ENCODE data around the gene PPP1CB.

Gene PPP1CB

DNA sequence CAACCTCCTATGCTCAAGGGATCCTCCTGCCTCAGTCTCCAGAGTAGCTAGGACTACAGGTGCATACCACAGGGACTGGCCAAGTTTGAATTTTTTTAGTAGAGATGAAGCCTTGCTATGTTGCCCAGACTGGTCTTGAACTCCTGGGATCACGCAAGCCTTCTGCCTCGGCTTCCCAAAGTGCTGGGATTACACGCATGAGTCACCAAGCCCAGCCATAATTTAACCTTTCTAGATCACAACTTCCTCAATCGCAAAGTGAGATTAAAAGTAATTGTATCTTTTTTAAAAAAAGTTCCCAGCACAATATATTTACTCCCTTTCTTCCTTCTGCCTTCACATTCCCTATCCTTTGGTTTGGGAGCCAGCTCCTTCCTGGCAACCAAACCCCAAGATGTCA is 5.8 kb upstream of the PPP1CB start:
- DNase-seq = no peak

DNA sequence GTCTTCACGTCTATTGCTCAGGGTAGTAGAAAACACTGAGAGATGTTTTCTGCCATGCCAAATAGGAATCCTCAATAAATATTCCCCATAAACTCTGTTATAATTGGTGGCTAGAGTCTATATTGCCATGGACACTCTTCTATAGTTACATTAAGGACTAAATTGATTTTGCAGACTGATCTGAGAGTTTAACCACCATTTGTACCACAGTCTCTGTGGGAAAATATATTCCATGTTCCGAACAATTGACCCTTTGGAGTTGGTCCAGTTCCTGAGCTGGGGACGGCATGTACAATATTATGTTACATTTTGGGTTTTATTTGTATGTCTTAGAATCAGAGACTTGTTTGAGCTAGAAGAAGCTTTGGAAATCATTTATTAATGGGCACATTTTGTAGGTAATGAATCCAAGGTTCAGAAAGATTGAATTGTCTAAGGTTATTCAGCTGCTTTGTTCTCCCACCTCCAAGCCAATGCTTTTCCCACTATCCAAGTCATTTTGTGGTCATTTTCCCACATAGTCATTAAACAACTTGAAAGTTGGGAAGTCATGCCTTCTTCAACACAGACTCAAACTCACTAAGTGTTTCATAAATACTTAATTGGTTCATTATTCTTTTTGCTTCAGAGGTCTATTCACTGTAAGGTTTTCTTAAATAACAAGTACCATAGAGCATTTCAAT is 5.1 kb upstream of the PPP1CB start:
- no peak for DNase-seq

DNA sequence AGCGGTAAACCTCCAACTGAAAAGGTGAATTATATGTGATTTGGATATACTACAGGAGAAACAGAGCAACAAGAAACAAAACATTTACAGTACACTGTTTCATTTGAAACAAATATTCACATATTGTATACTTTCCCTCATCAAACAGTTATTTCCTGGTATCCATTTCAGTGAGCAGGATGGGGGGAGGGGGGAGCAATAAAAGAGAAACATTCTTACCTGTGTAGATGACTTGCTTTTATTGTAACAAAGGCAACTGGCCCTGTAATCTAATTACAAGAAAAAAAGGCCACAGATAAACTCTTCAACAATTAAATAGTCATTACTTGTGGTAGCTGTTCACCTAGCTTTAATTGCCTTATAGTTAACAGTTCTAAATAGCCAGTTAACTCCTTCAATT is 3.9 kb upstream of the PPP1CB start:
- DNase-seq = no peak

DNA sequence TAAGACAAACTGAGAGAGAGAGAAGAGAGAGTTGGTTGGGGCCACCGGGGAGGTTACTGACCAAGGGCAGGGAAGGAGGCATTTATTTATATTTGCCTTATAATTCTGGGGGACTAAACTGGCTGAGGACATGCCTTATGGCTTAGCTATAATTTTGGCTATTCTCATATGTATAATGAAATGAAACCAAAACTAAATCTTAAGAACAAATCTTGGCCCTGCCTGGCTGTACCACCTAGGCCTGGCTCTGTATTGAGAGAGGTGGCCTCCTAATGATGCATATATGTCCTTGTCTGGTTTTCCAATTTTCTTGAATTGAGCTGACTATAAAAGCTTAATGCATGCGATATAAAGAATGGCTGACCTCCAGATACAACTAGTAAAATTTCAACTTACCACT is 3.5 kb upstream of the PPP1CB start:
- DNase-seq = no peak

DNA sequence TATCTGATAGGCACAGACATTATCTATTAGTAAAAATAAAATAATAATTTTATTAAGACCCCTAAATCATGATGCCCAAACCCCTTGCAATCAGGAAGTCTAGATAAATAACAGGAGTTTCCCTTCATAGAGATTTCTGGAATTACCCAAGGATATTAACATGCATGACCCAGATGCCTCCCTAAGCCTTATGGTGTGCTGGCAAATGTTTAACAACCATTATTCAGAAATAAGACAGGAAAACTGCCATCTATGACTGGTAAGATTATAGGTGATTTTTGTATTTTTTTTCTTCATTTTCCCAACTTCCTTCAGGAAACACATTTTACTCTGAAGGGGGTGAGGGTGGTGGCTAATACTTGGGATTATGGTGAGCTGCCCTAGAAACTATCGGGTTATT is 2.7 kb upstream of the PPP1CB start:
- no peak for DNase-seq

DNA sequence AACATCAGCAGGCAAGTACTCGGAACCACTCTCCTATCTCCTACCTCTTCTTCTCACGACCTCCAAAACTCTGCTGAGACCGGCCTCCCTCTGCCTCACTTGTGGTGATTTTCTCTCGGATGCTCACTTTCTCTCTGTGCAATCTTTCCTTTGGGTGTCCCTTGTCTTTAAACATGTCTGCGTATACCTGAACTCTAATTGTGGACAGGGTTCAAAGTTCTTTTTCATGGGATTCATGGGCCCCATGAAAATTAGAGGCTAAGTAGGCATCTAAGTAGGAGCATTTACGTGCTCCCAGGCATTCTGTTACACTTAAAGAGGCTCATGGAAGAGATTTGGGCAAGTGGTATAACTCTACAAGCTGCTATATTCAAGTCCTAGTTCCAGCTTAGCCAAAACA is 2.1 kb upstream of the PPP1CB start:
- DNase-seq = no peak

DNA sequence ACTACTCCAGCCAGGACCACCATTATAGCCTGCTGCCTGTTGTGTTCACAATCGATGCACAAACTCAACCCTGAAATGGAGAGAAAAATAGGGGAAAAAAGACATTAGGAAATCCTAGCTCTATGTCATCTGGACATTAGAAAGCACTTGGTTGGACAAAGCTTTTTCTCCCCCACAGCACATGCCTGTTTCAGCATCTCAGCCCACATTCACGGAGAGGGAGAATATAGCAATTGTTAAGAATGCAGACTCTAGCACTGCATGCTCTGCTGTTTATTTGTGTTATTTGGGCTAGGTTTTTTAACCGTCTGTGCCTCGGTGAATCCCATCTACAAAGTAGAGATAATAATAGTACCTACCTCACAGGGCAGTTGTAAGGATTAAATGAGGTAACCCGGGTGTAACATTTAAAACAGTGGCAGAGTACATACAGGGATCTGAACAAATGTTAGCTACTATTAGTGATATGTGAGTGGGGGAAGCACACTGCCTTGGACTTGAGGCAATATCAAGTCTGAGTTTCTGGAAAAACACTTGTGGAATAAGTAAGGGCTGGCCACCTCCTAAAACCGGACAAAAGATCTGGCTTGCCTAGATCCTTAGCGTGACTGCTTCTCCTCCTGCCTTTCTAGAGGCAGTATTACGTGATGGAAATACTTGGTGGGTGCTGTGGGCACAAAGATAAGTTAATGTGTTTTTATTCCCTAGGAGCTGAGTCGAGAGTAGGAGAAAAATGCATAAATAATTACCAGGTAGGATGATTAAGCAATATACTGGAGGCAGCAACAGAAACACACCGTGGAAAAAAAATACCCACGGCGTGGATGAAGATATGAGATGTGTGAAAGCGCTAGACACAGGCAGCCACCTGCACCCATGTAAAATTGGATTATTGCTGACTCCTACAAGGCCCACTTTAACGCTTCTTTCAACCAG is 1.0 kb upstream of the PPP1CB start:
- DNase-seq = peak; percentile 26

DNA sequence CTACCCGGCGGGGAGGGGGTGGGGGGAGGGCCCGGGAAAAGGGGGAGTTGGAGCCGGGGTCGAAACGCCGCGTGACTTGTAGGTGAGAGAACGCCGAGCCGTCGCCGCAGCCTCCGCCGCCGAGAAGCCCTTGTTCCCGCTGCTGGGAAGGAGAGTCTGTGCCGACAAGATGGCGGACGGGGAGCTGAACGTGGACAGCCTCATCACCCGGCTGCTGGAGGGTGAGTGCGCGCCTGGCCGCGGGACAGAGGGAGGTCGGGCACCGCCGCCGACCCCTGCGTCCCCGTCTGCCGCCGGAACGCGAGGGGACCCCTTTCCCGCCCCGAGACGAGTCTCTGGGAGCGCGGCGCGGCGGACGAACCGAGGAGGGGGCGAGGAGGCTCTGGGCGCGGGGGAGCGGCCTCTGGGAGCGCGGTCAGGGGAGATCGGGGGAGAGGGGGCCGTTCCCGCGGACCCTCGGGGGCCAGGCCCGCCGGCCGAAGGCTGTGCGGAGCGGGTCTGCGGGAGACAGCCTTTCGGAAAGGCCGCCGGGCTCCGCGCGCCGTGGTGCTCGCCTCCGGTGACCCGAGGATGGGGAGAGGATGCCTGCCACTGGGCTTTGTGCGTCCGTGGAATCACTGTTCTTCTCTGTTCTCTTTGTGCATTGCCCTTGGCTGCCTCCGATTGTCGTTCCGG is 463 bp downstream of the PPP1CB start:
- peak; percentile 8 for DNase-seq

DNA sequence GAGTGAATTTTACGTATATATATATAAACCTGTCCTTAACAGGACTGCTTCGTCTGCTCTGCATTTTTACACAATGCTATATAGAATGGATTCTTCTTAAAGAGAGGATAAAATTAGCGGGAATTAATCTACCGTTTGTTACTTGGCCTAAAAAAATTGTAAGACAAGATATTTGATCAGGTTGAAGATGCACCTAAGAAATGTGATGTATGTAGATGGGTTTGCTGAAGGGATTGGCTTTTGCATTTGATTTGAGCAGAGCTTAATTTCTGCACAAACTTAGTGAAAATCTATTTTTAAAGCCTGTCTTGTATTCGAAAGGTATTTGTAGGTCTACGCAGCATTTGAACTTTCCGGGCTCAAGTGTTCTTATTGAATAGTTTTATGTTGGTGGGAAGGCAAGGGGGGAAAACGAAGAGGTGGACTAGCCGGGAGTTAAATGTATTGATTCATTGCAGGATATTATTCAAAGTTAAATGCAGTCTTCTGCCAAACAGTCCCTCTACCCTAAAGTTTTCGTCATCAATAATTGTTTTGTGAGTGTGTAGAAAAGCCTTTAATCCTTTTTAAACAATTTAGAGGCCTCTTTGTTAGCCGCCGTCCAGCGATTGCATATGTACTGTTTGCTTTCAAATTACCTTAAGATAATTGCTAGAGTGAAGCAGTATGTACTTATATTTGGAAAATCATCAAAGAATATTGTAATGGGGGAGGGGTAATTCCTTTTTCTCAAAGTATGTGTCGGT is 1.2 kb downstream of the PPP1CB start:
- DNase-seq = no peak

DNA sequence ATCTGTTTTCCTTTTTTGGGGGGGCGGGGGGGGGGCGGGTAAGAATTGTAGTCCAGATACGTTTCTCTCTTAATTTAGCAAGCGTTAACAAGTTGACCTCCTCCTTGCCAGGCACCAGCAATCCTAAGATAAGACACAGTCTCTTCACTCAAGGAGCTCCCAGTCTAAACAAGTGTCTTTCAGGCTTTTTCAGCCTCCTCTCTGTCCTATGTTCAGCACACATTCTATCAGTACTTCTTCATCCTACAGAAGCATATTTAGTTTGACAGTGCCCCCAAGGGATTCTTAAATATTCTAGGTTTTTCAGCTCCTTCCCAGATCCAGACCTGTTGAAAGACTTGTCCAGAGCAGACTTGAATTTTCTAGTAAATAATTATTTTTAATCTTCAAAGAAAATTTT is 2.7 kb downstream of the PPP1CB start:
- DNase-seq = peak; percentile 20

DNA sequence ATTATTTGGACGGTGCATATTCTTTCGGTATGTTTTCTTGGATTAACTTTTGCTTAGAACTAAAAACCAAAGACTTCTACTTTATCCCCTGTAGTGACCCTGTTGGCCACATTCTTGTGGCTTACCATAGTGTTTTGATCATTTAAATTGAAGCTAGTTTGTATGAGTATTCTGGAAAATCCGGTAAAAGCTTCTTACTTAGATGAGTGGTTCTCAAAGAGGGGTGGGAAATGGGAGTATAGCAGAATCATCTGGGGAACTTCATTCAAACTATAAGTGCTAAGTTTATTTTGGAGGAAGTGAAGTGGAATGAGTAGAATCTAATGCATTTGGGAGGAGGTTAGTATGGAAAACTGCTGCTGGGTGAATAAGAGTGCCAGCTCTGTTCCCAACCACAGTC is 3.8 kb downstream of the PPP1CB start:
- peak; percentile 75 for DNase-seq

DNA sequence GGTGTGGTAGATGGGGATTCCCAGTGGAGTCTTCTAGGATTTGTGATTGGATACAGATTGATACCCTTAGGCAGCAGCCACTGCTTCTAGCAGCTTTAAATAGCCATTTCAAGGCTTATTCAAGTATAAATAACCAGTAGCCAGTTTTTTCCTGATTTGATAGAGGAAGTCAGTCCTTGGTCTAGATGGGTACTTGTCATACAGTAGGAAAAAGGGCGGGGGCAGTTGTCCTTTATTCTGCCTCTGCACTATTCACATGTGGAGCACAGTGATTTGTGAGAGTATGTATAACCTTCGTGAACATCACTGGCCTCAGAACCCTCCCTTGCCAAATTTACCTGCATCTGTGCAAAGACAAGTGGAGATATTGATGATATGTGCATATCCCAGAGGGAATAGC is 6.8 kb downstream of the PPP1CB start:
- no peak for DNase-seq

DNA sequence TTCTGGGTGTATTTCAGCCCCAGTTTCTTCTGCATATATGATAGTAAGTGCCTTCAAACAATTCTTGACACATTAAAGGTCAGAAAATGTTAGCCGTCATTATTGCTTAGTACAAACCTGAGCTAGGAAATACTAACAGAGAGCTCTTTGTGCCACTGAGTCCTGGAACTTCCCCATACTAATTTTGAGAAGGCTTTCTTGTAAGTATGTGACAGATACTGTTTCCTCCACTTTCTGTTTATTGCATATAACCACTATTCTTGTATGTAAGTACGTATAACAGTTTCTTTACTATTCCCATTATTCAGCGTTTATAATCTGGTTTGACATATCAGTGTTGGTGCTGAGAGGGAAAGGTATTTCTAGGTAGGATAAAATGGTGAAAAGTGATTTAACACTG is 9.8 kb downstream of the PPP1CB start:
- no peak for DNase-seq

DNA sequence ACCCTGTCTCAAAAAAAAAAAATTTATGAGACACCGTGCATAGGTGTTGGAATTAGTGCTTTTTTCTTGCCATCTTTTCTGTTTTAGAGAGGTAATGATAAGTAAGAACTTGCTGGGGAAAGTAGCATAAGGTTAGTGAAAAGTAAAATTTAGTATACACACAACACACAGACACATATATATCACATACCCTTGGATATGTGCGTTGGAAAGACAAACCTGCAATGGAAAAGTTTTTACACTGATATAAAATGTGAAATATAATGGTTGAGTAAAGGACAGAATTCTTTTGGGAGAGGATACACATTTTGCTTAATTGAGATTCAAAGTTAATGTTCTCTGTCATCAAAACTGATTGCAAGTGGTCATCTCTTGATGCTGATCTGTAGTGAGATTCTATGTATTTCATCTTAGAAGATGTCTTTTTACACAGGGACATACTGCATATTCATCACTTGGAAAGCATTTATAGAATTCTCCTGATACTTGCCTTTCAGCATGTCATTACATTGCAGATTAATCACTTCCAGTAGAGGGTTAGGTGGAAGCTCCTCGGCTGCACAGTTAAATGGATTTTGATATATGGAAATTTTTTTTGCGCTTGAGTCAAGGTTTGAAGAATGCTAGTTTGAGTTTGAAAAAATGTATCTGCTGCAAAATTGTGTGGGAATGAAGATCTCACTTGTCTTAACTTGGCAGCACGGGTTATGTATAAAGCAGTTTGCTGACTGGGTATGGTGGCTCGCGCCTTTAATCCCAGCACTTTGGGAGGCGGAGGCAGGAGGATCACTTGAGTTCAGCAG is 13.5 kb downstream of the PPP1CB start:
- peak; percentile 86 for DNase-seq

DNA sequence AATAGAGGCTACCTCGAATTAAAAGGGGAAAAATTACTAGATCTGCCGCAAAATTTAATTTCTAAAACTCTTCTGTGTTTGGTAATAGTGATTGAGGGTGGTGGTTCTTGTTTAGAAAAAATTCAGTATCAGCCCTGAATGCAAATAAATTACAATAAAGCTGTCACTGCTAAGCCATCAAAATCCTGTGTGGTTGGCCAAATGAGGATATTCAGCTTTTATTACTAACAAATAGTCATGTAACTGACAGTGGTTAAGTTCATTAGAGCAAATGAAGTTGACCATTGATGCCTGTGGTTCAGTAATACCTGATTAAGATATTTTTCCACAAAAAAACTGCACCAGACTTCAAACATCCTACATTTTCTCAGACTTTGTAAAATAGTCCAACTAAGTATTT is 14.4 kb downstream of the PPP1CB start:
- no peak for DNase-seq

DNA sequence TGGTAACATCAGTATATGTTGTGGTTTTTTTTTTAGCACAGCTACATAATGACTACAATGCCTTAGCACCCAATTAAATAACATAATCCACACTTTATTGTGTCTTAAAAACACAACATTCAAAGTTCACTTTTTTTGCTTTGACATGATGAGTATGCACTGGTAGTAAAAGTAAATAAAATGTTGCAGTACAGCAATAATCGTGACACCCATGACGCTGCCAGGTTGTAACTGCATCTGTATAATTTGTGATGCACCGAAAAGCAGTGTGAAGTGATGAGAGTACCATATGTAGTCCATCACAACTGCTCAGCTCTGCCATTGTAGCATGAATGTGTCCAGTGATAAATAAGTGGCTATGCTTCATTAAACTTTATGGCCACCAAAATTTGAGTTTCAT is 15.7 kb downstream of the PPP1CB start:
- no peak for DNase-seq

DNA sequence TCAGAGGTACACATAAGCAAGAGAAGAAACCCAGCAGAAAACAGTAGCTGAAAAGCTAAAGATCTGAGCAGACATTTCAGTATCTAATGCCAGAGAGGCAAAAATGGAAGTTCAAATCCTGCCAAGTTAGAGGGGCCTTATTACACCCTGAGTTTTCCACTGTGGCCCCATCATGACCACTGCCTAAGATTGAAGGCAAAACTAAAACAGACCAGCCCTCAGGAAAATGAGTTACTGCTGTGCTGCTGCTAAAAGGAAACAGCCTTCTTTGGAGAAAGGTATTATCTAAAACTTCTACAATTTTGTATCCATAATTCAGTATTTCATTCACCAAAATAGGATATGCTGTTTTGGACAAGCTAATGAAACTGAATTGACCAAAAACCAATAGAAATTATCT is 16.8 kb downstream of the PPP1CB start:
- DNase-seq = no peak

DNA sequence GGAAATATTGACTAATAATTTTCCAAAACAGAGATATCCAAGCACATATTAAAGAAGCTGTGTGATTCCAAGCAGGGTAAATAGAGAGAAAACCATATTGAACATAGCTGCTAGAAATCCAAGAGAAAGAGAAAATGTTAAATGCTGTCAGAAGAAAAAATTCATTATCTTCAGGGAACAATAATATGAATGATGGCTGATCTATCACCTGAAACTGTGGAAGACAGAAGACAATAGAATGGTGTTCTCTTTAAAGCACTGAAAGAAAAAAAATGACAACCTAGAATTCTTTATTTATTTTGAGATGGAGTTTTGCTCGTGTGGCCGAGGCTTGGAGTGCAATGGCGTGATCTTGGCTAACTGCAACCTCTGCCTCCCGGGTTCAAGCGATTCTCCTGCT is 17.3 kb downstream of the PPP1CB start:
- DNase-seq = no peak

DNA sequence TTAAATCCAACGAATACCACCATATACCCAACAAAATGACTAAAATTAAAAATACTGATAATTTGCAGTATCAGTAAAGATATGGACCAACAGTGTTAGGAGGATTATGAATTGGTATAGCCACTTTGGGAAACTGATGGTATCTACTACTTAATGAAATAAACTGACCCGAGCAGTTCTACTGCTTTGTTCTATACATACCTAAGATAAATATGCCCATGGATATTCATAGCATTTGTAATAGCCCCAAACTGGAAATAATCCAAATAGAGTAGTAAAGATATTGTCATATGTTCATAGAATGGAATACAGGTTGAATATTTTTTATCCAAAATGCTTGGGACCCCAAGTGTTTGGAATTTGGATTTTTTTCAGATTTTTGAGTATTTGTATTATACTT is 20.7 kb downstream of the PPP1CB start:
- no peak for DNase-seq

DNA sequence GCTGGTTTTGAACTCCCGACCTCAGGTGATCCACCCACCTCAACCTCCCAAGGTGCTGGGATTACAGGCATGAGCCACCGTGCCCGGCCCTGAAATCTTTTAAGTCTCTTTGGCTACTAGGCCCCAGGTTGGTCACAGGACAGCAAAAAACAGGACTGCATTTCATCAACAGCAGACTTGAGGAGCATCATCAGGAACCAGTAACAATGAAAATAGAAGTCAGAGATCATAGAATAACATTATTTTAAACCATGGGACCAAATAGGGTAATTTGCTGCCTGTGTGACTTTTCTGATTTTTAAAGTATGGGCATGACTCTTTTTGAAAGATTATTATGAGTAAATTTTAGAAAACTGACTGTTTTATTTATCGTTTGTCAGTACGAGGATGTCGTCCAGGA is 24.8 kb downstream of the PPP1CB start:
- DNase-seq = no peak

DNA sequence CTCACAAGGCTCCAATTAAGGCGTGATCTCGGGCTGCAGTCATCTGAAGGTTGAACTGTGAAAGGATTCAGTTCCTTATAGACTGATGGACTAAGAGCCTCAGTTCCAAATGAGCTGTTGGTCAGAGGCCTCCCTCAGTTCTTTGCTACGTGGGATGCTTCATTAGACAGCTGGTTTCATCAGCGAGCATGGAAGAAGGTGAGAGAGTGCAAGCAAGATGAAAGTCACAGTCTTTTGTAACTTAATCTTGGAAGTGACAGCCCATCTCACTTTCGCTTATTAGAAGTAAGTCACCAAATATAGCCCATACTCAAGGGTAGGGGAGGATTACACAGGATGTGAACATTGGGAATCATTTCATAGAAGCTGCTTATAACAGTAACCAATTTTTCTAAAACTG is 26.8 kb downstream of the PPP1CB start:
- no peak for DNase-seq

DNA sequence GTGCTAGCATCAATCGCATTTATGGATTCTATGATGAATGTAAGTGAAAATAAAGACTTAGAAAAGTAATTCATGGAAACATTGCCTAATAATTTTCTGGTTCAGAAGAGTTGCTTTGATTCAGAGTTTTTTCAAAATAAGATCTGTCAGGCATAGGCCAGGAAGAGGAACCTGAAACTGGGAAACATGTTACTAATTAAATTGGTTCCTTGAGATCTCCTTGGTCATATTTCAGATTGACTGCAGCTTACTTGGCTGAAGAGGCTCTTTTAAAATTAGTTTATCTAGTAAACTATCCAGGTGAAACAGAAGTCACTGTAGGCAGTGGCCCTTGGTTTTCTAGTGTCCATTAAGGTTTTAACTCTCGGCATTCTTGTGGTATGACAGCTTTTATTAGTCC is 27.4 kb downstream of the PPP1CB start:
- DNase-seq = no peak
